GM13976 (cell line): ENCODE measurements around the gene ETS1.

Source experiments
- DNase-seq: peaks from one replicate; pipeline ENCODE4 v3.0.0; 2012; ENCODE audit warnings: low spot score
- in situ Hi-C: fragments of 300-500 bp; cut with MboI; formaldehyde crosslinking; loops from one replicate; pipeline ENCODE4 v1.12.0; 2022; ENCODE audit warnings: low sequenced_read_pairs, mixed read lengths, inconsistent platforms; ENCODE audit not compliant: unreplicated experiment
- TF ChIP-seq, protein P1 (sequence below): IDR thresholded peaks from 2 replicates; pipeline ENCODE4 v1.5.1; 2012; ENCODE audit warnings: borderline replicate concordance, mild to moderate bottlenecking; ENCODE audit not compliant: insufficient read depth; ENCODE audit errors: extremely low read depth, missing control alignments, control extremely low read depth

The ETS1 gene

GRCh38 chr11:128629516-128630106, 42.3 kb upstream of the ETS1 start:
- DNase-seq = no peak
- TF ChIP-seq, protein P1, sequence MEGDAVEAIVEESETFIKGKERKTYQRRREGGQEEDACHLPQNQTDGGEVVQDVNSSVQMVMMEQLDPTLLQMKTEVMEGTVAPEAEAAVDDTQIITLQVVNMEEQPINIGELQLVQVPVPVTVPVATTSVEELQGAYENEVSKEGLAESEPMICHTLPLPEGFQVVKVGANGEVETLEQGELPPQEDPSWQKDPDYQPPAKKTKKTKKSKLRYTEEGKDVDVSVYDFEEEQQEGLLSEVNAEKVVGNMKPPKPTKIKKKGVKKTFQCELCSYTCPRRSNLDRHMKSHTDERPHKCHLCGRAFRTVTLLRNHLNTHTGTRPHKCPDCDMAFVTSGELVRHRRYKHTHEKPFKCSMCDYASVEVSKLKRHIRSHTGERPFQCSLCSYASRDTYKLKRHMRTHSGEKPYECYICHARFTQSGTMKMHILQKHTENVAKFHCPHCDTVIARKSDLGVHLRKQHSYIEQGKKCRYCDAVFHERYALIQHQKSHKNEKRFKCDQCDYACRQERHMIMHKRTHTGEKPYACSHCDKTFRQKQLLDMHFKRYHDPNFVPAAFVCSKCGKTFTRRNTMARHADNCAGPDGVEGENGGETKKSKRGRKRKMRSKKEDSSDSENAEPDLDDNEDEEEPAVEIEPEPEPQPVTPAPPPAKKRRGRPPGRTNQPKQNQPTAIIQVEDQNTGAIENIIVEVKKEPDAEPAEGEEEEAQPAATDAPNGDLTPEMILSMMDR = no peak
- in situ Hi-C loops = loop anchor here (5.0 to 25.0 kb wide), 5 partner anchors 105 to 592 kb away; no protein-coding TSS in a partner anchor

- in situ Hi-C loops = loop anchor here (5.0 to 25.0 kb wide), 3 partner anchors 104 to 591 kb away; no protein-coding TSS in a partner anchor
Observed at GRCh38 chr11:128628686-128629085, 41.3 kb upstream of the ETS1 start.

GRCh38 chr11:128628325-128628673, 40.9 kb upstream of the ETS1 start:
- in situ Hi-C loops = loop anchor here (5.0 to 25.0 kb wide), 3 partner anchors 103 to 591 kb away; no protein-coding TSS in a partner anchor
- TF ChIP-seq, protein P1 = no peak
- DNase-seq = no peak

More at GRCh38 chr11:128628686-128629085, 41.3 kb upstream of the ETS1 start:
- peak; percentile 17 for DNase-seq
- TF ChIP-seq, protein P1 = no peak

DNA sequence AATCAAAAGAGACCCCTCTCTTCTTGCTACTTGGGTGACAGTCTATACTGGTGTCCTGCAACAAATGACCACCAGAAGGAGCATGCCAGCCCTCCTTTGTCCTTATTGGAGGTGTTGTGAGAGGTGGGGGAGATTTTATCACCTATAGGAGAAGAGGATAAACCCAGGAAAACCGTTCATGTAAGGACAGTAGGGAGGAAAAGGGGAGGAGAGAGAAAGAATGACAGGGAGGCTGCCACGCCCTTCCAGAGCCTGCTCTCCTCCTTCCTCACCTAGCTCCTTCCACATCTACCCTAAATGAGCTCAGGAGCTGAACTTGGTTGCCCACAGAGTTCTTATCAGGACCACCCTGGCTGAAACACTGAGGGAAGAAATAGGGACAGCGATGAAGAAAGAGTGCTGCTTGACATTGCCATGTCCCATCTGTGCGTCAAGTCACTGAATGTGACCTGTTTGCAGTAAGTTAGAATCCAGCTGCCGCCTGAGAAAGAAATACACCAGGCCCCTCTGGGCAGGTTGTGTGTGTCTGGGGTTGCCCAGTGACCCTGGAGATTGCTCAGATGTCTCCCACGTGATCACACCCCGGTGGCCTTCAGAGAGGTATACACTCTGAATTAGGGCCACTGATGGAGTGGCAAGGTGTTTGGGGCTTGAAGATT, 40.4 kb upstream of the ETS1 start:
- peak; percentile 38 for DNase-seq
- TF ChIP-seq, protein P1 = no peak
- in situ Hi-C loops = loop anchor here (5.0 to 25.0 kb wide), 3 partner anchors 103 to 590 kb away; no protein-coding TSS in a partner anchor

DNA sequence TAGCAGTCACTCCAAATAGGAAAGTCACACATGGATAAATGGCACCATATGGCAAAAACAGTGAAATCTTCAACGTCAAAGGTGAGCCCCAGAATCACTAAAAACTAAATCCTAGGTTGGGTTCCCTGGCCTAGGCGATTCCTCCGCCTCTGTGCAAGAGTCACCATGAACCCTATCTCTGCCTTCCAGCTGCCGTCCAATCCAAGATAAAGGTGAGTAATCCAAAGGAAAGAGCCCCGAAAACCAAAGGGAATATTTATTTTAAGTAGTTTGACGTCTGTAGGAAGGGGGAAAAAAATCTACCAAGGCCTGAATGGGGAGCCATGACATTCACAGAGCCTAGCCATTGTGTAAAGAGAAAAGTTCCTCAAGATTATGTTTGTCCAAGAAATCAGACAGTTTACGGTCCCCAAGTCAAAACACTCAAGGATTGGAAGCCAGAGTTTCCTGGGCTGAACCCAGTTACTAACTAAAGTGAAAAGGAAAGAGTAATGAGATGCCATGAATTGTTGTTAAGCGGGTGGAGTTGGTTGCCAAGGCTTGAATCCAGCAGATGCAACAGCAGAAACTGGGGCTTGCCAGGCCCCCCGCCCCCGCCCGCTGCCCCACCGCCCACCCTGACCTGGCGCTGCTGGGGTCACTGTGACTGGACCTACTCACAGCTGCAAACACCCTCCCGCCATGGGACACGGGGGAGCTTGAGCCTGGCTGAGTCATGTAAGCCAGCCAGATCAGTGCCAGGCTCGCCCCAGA, 39.7 kb upstream of the ETS1 start:
- DNase-seq = no peak
- TF ChIP-seq, protein P1 = no peak
- in situ Hi-C loops = loop anchor here (5.0 to 25.0 kb wide), 3 partner anchors 102 to 590 kb away; no protein-coding TSS in a partner anchor

GRCh38 chr11:128625746-128626145, 38.4 kb upstream of the ETS1 start:
- TF ChIP-seq, protein P1 = no peak
- in situ Hi-C loops = loop anchor here (5.0 to 25.0 kb wide), 3 partner anchors 101 to 588 kb away; no protein-coding TSS in a partner anchor
- DNase-seq = peak; percentile 24
